Thoracic aorta (tissue), 2 donors: ENCODE measurements around the gene PNPLA2. TPM values are rescaled to one million over a fixed set of nuclear protein-coding genes. Genes with fewer than 3 reads are reported as not detected.

ENCODE experiments used
- ATAC-seq: fragments of 150-250 bp; one replicate; pipeline ENCODE4 v1.8.0; 2017; ENCODE audit warnings: low read depth; ENCODE audit not compliant: insufficient number of reproducible peaks, low FRiP score
- DNase-seq: peaks from one replicate; pipeline ENCODE4 v3.0.0-alpha.2; 2020; ENCODE audit warnings: low spot score
- H3K27ac ChIP-seq, 2 donors: fragments of 200-600 bp; sonication (generic); 1 replicate in 1 of 2; 2 replicates in 1 of 2; pipeline ENCODE4 v1.5.1; 2016; ENCODE audit warnings: mild to moderate bottlenecking in 2 of 2, moderate library complexity in 2 of 2
- H3K27me3 ChIP-seq: fragments of 200-600 bp; sonication (generic); replicated peaks from 2 replicates; pipeline ENCODE4 v1.6.0; 2016; ENCODE audit warnings: mild to moderate bottlenecking; ENCODE audit not compliant: insufficient read depth
- H3K36me3 ChIP-seq: fragments of 200-600 bp; sonication (generic); one replicate; pipeline ENCODE4 v1.5.1; 2016
- H3K4me1 ChIP-seq, 2 donors: fragments of 200-600 bp; sonication (generic); 1 replicate in 1 of 2; 2 replicates in 1 of 2; pipeline versions ENCODE4 v1.5.1 to v1.6.0; 2016; ENCODE audit warnings: low read depth in 2 of 2, mild to moderate bottlenecking in 1 of 2; ENCODE audit not compliant: control insufficient read depth in 1 of 2
- H3K4me3 ChIP-seq: fragments of 200-600 bp; sonication (generic); 2 replicates; pipeline ENCODE4 v1.5.1; 2016; ENCODE audit warnings: mild to moderate bottlenecking
- H3K9me3 ChIP-seq: fragments of 200-600 bp; sonication (generic); 2 replicates; pipeline ENCODE4 v1.5.1; 2016
- total RNA-seq, 2 donors: library from RNA; depleted of rRNA; stranded (reverse); fragments of >200 nt; gene quantifications; one replicate each; pipeline versions ENCODE4 v1.1.0 to v1.2.3, GENCODE V29; 2016
- TF ChIP-seq, protein P1 (sequence below): fragments of 200-600 bp; sonication (generic); IDR thresholded peaks from one replicate; pipeline ENCODE4 v1.5.1; 2019; ENCODE audit warnings: antibody characterized with exemption

PNPLA2 gene
- total RNA-seq, 2 donors from 2014 or later, result 105 to 115 TPM

DNA sequence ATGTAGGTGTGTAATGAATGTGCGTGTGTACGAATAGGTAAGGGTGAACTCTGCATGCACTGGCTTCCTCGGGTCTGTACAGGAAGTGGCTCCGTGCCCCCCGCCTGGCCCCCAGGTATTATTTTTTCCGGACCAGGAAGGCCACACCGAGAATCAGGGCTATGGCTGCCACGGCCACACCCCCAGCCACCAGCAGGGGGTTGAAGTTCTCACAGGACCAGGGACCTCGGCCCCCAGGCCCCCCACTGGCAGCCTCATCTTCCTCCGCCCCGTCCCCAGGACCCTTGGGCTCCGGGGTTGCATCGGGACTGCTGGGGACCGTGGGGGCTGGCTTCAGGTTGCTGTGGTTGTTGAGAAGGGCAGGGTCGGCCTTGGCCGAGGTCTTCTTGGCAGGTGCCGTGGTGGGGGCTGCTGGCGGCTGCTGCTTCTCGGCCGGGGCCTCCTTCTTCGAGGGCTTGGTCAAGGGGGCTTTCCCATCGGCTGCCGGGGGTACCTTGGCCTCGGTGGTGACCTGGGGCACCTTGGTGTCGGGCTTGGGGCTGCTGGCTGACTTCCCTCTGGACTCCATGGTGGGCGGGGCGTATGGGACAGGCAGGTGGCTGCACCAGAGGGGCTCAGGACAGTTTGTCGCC, 30.6 kb upstream of the PNPLA2 start:
- TF ChIP-seq, protein P1, sequence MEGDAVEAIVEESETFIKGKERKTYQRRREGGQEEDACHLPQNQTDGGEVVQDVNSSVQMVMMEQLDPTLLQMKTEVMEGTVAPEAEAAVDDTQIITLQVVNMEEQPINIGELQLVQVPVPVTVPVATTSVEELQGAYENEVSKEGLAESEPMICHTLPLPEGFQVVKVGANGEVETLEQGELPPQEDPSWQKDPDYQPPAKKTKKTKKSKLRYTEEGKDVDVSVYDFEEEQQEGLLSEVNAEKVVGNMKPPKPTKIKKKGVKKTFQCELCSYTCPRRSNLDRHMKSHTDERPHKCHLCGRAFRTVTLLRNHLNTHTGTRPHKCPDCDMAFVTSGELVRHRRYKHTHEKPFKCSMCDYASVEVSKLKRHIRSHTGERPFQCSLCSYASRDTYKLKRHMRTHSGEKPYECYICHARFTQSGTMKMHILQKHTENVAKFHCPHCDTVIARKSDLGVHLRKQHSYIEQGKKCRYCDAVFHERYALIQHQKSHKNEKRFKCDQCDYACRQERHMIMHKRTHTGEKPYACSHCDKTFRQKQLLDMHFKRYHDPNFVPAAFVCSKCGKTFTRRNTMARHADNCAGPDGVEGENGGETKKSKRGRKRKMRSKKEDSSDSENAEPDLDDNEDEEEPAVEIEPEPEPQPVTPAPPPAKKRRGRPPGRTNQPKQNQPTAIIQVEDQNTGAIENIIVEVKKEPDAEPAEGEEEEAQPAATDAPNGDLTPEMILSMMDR, result no peak
- ATAC-seq (no peak), DNase-seq (no peak)
- Histone ChIP-seq H3K27ac (no peak overlapping the region), H3K4me3 (no peak overlapping the region), H3K9me3 (no peaks in the 10 kb centered on the region), H3K36me3 (no peaks in the 10 kb centered on the region), H3K4me1 (peaks cover 0 to 9% of the 10 kb centered on the region in 2 donors), H3K27me3 (peaks cover 8% of the 10 kb centered on the region)

DNA sequence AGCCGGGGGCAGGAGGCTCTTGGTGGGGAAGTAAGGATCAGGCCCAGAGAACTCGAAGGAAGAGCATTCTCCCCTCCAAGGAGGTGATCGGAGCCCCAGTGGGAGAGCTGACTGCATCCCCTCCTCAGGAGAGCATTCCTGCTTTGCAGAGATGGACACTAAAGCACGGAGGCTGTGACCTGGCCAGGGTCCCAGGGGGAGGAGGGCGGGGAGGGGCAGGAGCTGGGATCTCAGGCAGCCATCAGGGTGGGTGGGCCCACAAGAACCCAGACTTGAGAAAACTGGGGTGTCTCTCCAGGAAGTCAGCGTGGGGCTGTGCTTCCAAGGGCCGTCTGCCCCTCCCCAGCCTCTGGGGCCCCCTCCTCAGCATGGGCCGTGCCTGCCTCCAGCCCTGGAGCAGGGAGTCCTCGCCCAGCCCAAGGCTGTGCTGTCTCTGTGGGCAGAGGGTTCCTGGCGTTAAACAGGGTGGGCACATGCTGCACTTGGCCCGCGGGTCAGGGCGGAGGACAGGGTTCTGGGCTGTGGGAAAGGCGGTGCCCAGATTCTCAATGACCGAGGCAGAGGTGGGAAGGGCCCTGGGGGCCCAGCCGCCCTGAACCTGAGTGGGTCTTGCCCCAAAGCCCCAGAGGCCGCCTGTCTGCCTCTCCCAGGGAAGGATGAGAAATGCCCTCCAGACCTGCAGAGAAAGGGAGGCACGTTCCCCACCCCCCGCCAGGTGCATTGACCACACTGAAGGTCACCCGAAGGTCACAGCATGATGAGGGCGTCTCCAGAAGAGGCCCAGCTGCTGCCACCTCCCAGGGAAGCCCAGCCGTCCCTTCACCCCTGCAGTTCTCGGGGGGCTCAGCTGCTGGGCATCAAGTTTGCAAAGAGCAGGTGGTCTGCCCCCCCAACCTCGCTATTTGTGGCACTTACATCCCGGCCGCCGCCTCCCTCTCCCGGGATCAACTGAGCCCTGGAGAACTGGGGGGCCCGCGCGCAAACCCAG, 29.5 kb upstream of the PNPLA2 start:
- Histone ChIP-seq H3K27me3 (peaks cover 8% of the 10 kb centered on the region), H3K36me3 (no peaks in the 10 kb centered on the region), H3K4me1 (no peaks in the 10 kb centered on the region), H3K27ac (no peak overlapping the region), H3K4me3 (no peak overlapping the region), H3K9me3 (no peaks in the 10 kb centered on the region)
- no peak for ATAC-seq
- TF ChIP-seq, protein P1, result no peak
- DNase-seq, result no peak

DNA sequence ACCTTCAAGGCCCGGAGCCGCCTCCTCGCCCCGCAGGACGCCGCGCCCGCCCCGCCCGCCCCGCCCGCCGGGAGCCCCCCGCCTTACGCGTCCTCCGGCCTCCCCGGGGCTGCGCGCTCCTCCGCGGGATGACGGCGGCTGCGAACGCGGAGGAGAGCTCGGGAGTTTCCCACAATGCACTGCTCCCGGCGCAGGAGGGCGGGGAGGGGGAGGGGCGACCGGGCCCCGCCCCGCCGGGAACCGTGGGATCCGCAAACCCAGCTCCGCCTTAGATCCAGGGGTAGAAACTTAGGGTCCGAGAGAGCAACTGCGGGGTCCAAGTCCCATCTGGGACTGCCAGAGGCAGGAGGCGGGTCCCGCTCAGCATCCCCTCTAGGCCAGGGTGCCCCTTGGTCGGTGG, 28.8 kb upstream of the PNPLA2 start, which contains the start of gene CEND1:
Gene CEND1 (minus strand): TSS at position 148 of the 400 bp plus-strand sequence. CDS start 1,514 bp downstream, outside the sequence.
- DNase-seq (no peak), ATAC-seq (no peak)
- Histone ChIP-seq H3K4me3 (no peak within 1 kb of the TSS), H3K9me3 (no peaks in the 10 kb centered on the region), H3K27me3 (peaks cover 8% of the 10 kb centered on the region), H3K4me1 (peaks cover 0 to 4% of the 10 kb centered on the region in 2 donors), H3K27ac (no peak within 1 kb of the TSS), H3K36me3 (no peaks in the 10 kb centered on the region)
- TF ChIP-seq, protein P1, result no peak

DNA sequence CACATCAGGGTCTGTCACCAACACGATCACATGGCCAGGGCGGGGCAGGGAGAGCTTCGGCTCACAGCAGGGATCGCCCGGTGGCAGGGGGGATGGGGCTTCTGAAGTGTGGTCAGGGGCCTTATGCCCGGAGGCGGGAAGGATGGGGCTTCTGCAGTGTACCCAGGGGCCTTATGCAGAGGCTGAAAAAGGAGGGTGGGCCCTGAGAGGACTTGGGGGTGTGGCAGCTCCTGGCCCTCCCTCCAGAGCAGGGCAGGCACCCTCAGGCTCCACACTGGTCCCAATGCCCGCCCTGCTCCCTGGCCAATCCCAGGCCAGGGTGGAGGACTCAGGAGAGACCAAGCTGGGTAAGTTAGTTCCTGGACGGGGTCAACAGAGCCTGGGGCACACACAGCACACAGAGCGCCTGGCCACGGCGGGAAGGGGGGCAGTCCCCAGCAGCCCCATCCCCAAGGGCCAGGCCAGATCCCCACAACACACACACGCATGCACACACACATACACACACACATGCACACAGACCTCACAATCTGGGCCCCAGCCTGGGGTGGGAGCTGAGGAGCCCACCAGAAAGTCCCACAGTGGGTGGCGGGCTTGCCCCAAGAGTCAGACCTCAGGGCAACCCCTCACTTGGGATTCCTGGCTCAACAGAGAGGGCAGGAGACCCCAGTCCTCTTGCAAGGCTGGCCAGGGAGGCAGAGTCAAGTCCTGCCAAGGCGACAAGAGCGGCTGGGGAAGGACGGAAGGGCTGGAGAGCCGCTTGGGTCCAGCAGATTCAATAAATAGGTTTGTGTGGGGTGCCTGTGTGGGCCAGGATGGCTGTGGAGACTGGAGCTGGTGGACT, 27.8 kb upstream of the PNPLA2 start:
- Histone ChIP-seq H3K27me3 (peaks cover 8% of the 10 kb centered on the region), H3K9me3 (no peaks in the 10 kb centered on the region), H3K4me3 (no peak overlapping the region), H3K4me1 (peaks cover 3 to 14% of the 10 kb centered on the region in 2 donors), H3K36me3 (no peaks in the 10 kb centered on the region), H3K27ac (no peak overlapping the region)
- DNase-seq (no peak), ATAC-seq (no peak)
- TF ChIP-seq, protein P1, result no peak
